NCI-H2081 (cell line): Measurements from ENCODE around the gene SCMH1.
"Not testable (repeated sequence)": the region's sequence is repeated elsewhere in the genome, so short reads cannot be mapped to it uniquely, and the experiment has no call there.

Experiments
- DNase-seq, 2 experiments: peaks; one replicate each; lab custom pipeline; 2025; lab: John Stamatoyannopoulos, UW

SCMH1 gene

DNA sequence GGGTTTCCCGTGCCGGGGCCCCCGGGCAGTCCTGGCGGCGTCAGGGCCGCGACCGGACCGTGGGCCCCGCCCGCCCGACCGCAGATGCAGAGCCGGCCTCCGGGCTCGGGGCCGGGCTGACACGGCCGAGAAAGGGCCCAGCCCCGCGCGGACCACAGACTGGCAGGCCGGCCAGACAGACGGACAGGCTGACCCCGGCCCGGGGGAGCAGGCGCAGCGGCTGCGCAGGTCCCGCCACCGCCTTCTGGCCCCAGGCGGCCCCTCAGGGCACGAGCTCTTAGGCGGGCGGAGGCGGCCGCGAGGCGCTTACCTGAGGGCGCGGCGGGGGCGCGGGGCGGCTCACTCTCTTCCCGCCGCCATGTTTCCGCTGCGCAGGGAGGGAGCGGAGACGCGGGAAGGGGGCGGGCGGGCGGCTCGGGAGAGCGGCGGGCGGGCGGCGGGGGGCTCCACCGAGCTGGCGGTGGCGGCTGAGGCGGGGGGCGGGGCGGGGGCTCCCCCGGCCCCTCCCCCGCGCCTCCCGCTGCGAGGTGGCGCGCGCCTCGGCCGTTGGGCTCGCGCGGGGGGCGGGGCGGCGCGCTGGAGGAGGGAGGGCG lies at the start of gene SCMH1:
Gene SCMH1 (minus strand): TSS at position 558 of the 593 bp plus-strand sequence. CDS start 56,173 bp downstream, outside the sequence.
- peak; percentile 63 to 74 for DNase-seq

- DNase-seq, result no peak
These were observed 49.1 kb upstream of the SCMH1 start for GRCh38 chr1:41291195-41291594.

DNA sequence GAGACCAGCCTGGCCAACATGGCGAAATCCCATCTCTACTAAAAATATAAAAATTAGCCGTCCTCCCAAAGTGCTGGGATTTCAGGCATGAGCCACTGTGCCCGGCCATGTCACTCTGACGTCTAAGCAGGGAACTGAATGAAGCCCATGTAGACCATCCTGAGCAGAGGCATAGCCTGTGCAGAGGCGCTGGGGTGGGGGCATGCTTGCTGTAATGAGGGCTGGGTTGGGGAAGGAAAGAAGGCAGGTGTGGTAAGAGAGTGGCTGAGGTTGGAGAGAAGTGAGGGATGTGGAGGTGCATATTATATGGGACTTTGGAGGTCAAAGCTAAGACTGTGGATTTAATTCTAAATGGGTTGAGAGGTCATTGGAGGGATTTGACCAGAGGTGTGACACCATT lies 47.1 kb upstream of the SCMH1 start:
- DNase-seq, result no peak

- DNase-seq, result no peak
These were observed 44.9 kb upstream of the SCMH1 start for GRCh38 chr1:41286992-41287391.

DNA sequence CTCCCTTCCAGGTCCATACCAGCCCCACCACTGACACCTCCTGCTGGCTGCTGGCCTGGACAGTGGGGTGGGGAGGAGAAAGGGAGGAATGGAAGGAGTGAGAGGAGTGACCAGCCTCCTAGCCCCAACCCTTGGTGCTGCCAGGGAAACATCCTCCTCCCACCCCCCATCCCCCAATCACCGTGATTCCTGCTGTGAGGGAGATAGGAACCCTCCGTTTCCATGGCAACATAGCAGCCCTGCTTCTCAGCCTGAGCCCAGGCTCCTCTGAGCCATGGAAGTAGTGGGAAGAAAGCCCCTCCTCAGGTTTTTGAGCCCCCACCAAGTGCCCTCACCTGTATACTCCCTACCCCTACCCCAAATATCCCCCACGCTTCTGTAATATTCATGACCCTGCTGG lies 44.4 kb upstream of the SCMH1 start:
- no peak for DNase-seq

DNA sequence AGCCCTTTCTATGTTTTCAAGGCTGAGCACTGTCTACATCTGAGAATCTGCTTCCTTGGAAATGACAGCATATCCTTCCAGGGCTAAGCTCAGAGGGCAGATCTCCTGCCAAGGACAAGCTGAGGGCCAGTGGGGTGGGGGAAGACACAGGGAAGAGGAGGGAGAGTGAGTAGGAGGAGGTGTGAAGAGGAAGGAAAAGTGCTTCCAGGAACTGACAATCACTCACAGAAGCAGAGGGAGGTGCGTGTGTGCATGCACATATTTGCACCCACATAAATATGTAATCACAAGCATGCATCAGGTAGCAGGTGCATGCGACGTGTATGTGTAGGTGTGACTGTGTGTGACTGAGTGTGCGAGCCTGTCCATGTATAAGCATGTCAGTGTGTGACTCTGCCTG lies 43.7 kb upstream of the SCMH1 start:
- no peak for DNase-seq

DNA sequence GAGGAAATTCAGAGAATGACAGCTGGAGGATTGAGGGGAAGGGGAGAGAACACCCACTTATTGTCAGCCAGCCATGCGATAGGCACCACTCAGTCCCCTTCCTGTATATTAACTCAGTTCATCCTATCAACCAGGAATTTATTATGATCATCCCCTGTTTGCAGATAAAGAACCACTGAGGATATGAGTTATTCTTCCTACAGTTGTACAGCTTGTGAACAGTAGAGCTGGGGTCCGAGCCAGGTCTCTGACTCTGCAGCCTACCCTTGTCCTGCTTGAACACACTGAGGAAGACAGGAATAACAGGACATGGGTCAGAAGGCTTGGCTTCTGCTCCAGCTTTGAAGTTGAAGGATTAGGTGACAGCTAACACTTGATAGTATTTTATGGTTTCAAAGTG lies 42.0 kb upstream of the SCMH1 start:
- no peak for DNase-seq

- peak; percentile 44 to 51 for DNase-seq
These were observed 40.7 kb upstream of the SCMH1 start for GRCh38 chr1:41282679-41283317.

GRCh38 chr1:41281334-41281733 lies 39.2 kb upstream of the SCMH1 start:
- no peak for DNase-seq

DNA sequence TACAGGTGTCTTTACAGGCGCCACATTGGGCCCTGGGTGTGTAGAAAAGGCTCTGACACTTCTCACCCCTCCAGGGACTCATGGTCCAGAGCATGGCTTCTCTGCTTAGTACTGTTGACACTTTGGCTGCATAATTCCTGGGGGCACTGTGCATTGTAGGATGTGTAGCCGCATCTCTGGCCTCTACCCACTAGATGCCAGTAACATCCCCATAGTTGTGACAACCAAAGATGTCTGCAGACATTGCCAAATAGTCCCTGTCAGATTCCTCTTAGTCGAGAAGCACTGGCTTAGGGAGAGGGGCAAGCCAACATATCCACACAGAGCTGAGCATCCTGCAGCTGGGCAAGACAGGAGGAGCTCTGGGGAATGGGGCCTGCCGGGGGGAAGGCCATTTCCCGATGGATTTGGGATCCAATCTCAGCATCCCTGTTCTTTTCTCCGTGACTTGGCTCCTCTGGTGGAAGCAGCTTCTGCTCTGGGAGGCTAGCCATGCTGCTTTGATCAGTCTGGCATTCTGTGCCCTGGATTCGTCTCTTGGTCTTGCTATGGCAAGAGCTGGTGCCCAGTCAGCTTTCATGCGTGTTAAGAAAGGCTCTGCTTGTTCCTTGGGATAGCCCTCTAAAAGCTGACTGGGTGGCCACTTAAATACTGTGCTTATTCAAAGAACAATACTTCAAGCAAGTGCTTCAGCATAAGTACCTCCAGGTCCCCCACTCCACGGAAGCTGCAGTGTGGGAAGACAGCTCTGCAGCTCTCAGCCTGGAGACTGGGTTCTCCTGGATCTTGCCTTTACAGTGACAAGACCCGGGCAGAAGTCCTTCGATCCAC lies 38.3 kb upstream of the SCMH1 start:
- DNase-seq, result no peak

DNA sequence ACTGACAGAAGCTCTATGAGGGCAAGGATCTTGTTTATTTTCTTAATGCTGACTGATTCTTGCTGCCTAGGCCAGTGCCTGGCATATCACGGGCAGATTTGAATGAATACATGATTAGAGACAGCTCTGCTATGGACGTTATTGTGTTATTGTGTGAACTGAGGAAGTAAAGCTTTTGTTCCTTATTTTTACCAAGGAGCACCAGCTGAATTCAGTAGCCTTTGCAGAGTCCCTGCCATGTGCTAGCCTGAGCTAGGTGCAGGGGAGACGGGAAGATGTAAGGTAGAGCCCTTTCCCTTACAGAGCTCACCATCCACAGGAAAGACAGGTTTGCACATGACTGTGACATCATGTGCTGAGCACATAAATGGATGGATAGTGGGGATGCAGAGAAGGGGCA lies 36.0 kb upstream of the SCMH1 start:
- DNase-seq, result no peak

DNA sequence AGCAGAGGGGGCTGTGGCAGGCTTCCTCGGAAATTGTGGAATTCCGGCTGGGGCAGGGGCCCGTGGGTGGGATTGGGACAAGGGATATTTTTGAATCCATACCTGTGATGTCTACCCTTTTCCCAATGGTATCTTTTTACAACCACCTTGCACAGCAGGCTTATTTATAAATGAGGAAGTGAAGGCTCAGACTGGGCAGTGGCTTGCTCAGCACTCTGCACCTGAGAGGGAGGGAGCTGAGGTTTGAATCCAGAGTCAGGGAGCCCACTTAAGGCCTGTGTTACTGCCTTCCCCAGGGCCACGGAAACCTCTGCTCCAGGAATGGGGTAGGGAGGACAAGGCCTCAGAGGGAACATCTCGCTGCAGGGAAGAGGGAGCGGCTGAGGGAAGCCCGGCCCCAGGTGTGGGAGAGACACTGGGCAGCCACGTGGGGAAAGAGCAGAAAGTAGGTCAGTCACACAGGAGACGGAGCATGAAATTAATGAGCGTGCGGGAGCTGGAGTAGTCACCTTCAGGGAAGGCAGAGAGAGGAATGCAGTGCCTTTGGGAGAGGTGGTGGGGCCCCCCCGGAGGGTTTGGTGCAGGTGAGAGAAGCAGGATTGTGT lies 35.4 kb upstream of the SCMH1 start:
- no peak for DNase-seq

GRCh38 chr1:41275831-41276230 lies 33.7 kb upstream of the SCMH1 start:
- no peak for DNase-seq

DNA sequence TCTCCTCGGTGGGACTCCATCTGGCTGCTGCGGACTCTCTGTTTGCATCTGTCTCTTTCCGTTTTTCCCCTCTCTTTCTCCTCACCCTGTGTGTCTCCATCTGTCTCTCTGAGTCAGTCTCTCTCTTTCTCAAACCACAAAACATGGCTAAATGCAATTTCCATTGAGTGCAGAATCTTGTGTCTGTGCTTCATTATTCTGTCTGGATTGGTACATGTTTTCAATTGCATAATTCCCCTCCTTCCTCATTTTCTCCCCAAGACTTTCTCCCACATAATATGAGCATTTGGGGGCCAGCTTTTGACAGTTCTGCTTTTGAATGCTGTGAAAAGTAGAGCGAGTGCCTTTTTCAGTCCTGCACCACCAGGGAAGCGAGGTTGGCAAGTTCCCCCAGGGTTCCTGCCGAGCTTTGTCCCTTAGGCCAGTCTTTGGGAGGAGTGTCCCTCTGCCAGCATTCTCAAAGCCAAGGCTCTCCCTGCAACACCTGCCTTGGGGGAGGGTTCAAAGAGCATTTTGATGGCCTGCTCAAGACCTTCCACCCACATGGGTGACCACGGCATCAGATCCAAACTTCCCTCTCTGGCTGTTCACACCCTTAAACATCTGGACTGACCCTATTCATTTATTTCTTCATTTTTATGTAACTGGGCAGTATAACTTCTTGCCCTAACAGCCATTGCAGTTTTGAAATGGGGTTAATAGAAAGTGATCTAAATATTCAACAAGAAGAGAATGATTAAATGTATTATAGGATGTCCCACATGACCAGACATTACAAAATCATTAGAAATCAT lies 32.8 kb upstream of the SCMH1 start:
- DNase-seq, result no peak

DNA sequence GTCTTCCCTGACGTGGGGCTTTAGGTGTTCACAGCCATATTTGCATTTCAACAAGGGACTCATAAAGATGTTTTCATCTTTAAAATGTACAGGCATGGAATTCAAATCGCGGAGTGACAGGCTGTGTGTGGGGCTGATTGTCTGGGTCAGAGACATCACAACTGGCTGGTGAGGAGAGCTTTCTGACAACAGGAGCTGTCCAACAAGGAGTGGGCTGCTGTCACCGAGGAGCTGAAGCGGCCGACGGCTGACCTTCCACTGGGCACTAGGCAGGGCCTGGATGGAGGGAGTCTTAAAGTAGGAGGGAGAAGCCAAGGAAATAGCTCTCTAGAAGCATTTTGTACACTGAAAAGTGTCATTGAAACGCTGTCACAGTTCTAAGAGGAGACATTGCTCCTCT lies 30.5 kb upstream of the SCMH1 start:
- DNase-seq, result no peak

- DNase-seq, result peak; percentile 72 to 78
These were observed 26.2 kb upstream of the SCMH1 start for GRCh38 chr1:41268154-41268770.

- DNase-seq, result no peak
These were observed 20.0 kb upstream of the SCMH1 start for GRCh38 chr1:41261926-41262618.

DNA sequence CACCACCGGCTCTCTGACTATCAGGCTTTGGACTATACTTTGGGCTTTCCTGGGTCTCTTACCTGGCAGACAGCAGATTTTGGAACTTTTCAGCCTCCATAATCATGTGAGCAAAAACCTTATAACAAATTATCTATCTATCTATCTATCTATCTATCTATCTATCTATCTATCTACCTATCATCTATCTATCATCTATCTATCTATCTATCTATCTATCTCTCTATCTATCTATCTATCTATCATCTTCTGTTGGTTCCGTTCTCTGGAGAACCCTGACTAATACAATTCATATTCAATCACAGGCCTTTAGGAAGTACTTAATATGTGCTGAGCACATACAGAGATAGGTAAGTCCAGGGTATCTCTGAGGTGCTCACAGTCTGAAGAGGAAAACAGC lies 18.7 kb upstream of the SCMH1 start:
- no peak for DNase-seq

- DNase-seq, result no peak
These were observed 17.1 kb upstream of the SCMH1 start for GRCh38 chr1:41259221-41259620.

DNA sequence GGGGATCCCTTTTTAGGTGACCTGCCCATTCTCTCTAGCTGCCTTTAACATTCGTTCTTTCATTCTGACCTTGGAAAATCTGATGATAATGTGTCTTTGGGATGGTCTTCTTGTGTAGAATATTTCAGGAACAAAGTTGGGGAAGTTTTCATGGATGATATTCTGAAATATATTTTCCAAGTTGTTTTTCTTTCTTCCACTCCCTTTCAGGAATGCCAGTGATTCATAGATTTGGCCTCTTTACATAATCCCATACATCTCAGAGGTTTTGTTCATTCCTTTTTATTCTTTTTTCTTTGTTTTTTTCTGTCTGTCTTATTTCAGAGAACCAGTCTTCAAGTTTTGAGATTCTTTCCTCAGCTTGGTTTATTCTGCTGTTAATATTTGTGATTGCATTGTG lies 13.9 kb upstream of the SCMH1 start:
- no peak for DNase-seq

DNA sequence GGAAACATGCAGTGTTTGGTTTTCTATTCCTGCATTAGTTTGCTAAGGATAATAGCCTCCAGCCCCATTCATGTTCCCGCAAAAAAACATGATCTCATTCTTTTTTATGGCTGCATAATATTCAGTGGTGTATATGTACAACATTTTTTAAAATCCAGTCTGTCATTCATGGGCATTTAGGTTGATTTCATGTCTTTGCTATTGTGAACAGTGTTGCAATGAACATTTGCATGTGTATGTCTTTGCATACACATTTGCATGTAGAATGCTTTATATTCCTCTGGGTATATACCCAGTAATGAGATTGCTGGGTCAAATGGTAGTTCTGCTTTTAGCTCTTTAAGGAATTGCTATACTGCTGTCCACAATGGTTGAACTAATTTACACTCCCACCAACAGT lies 9.0 kb upstream of the SCMH1 start:
- not testable (repeated sequence) for DNase-seq
